Fibroblast of villous mesenchyme (primary cell): Measurements from ENCODE around the gene THOC7. TPM values are rescaled to one million over a fixed set of nuclear protein-coding genes. Genes with fewer than 3 reads are reported as not detected.
A peak's percentile ranks its signal among the peaks of the same experiment; 100 is the strongest.

Experiments used
- DNase-seq: peaks from one replicate; pipeline ENCODE4 v3.0.0-alpha.2; 2010; ENCODE audit warnings: low read depth
- H3K4me3 ChIP-seq: 2 replicates; pipeline ENCODE4 v1.5.1; 2011; ENCODE audit warnings: low read depth, mild to moderate bottlenecking, low read length
- CTCF ChIP-seq: IDR thresholded peaks from 2 replicates; pipeline ENCODE4 v1.5.1; 2012; ENCODE audit warnings: low read depth, mild to moderate bottlenecking, low read length; ENCODE audit not compliant: insufficient read depth
- total RNA-seq: library from RNA; depleted of rRNA; stranded (reverse); fragments of >200 nt; gene quantifications from 2 replicates; pipeline ENCODE4 v1.2.3, GENCODE V29; 2012

THOC7 gene
- total RNA-seq, 1 donor = 47.9 TPM

GRCh38 chr3:63807961-63808565 is 55.5 kb downstream of the THOC7 start:
- TF ChIP-seq CTCF = no peak
- H3K4me3 ChIP-seq = no peak overlapping the region
- DNase-seq = no peak

- no peak for TF ChIP-seq CTCF
- DNase-seq = no peak
- no peak overlapping the region for H3K4me3 ChIP-seq
Measured at GRCh38 chr3:63803911-63804310, 59.7 kb downstream of the THOC7 start.

- no peak for DNase-seq
- TF ChIP-seq CTCF = no peak
- no peak overlapping the region for H3K4me3 ChIP-seq
Measured at GRCh38 chr3:63800097-63800496, 63.5 kb downstream of the THOC7 start.

GRCh38 chr3:63798949-63799348 is 64.7 kb downstream of the THOC7 start:
- no peak for DNase-seq
- H3K4me3 ChIP-seq = no peak overlapping the region
- no peak for TF ChIP-seq CTCF

GRCh38 chr3:63798544-63798943 is 65.1 kb downstream of the THOC7 start:
- DNase-seq = no peak
- H3K4me3 ChIP-seq = no peak overlapping the region
- no peak for TF ChIP-seq CTCF

DNA sequence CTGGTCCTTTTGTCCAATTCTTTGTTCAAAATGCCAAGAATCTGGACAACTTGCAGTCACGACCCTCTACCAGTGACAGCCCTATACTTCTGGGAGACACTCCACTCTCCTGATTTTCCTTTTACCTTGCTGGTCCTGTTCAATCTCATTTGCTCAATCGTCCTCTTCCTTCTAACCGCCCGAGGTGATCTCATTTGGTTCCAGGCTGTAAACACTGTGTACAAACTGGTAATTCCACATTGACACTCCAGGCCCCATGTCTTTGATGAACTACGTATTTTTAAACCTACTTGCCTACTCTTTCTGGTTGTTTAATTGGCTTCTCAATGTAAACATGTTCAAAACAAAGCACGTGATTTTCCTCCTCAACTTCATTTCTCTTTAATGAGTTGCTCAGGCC is 68.2 kb downstream of the THOC7 start:
- no peak for DNase-seq
- no peak for TF ChIP-seq CTCF
- no peak overlapping the region for H3K4me3 ChIP-seq

DNA sequence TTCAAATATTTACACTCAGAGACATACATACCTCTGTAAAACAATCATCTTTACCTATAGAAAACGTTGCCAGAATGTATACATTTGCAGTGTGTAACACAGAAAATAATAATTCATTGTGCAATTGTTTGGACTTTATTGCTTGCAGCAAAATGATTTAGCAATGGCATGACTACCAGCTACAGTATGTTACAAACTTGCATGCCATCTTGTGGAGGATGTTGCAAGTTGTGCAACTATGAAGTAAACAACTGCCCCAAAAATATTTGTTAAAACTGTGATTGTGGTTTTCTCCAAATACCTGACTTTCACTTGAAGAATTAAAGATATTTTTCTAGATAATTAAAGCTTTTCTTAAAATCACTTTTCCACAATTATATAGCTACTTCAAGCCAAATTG is 71.6 kb downstream of the THOC7 start:
- peak; percentile 45 for TF ChIP-seq CTCF

More for the DNA sequence above, 71.6 kb downstream of the THOC7 start:
- H3K4me3 ChIP-seq = no peak overlapping the region
- peak; percentile 81 for DNase-seq
